GM19455 (cell line): Measurements from ENCODE around the gene GSKIP.

Experiments
- ATAC-seq: cut with Tn5 transposase; IDR thresholded peaks from one replicate; pipeline ENCODE4 v1.9.1; 2021; ENCODE audit not compliant: unreplicated experiment

GSKIP gene

DNA sequence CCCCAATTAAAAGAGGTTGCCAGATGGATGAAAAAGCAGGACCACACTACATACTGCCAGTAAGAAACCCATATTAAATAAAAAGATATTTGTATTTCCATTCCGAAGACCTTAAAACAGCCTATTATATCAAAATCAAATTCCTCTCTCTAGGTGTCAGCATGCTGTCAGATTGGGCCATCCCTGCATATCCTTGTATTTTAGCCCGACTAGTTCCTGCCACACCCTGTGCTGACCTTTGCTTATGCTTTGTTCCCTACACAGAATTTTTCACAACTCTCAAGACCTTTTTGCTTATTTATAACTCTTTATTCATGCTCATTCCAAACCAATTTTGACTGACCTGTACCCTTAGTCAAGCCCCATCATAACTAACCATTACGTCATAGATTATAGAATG is 12.8 kb downstream of the GSKIP start:
- no peak for ATAC-seq

DNA sequence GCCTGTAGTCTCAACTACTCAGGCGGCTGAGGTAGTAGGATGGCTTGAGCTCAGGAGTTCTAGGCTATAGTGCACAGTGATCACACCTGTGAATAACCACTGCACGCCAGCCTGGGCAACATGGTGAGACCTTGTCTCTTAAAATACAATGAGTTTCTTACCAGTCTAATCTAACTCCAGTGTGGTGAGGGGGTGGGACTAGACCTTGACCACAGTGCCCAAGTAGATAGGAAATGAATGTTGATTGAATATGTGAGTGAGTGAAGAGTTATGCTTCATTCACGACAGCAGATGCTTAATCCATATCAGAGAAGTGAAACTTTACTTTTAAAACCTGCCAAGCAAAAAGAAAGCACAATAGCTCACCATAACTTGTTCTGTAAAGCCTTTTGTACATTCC is 17.4 kb downstream of the GSKIP start:
- peak; percentile 65 for ATAC-seq

DNA sequence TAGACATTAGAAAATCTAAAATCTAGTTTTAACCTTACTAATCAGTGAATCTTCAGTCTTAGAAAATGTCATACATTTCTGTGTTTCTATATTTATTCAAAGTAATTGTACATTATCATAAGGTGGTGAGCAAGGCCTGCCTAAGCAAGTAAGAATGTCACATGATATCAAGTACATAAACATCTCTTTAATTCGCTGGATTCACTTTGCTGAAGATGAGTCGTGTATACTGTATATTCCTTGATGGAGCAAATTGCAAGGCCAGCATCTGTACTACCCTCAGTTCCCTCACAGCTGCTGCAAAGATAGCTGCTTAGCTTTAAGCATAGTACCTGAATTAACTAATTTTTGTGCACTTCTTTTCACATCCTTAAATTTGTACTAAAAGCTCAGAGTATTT is 20.1 kb downstream of the GSKIP start:
- ATAC-seq: no peak

DNA sequence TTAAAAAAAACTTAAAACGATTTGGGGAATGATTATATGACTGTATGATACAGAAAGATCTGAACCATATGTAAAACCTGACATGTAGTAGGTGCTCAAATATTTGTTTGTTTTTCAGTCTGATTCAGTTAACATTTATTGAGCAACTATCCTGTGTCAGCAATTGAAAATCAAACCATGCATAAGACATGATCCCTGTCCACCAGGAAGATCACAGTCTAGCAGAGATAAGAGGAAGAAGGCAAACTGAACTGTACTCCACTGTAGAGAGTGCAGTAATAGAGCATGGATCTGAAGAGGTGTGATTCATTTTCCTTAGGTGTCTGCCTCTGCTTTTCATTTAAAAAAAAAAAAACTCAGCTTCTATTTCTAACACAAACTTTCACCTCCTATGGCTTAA is 20.7 kb downstream of the GSKIP start:
- no peak for ATAC-seq

DNA sequence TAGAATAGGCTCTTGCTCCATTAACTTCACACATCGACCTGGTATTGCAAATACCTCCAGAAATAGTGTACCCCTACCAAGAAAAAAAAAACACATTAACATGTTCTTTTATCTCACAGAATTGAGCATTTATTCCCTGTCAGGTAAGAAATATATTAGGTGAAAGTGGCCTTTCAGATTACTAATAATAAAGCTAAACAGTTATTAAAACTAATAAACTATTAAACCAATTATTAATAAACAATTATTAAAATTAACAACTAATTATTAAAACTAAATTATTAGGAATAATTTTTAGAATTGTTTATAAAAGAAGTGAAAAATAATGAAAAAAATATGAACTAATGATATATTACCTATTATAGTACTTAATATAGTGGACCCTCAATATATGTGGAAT is 21.4 kb downstream of the GSKIP start:
- ATAC-seq: no peak

DNA sequence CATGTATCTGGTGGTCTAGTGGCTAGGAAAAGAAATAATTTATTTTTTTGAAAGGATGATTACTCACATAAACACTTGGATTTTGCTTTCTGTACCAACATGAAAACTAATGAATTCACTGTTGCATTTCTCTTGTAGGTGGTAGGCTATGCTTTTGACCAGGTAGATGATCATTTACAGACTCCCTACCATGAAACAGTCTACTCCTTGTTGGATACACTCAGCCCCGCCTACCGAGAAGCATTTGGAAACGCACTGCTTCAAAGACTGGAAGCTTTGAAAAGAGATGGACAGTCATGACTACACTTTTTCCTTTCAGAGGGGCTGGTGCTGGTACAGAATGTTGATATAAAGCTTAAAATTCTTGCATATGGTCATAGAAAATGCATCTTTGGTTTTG is 22.1 kb downstream of the GSKIP start:
- no peak for ATAC-seq

DNA sequence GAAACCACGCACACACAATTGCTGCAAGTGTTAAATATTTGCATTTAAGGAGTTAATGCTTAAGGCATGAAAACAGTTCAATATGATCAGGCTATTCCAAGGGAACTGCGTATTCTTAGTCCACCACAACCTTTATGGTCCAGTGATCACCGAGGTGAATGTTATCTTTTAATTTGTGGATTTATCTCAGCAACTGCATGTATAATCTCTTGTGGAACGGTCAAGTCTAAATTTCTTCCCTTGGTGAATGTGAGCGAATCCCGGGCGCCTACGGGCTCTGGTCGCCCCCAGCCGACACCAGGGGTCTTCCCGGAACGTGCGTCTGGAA is 27.6 kb downstream of the GSKIP start:
- ATAC-seq: no peak

DNA sequence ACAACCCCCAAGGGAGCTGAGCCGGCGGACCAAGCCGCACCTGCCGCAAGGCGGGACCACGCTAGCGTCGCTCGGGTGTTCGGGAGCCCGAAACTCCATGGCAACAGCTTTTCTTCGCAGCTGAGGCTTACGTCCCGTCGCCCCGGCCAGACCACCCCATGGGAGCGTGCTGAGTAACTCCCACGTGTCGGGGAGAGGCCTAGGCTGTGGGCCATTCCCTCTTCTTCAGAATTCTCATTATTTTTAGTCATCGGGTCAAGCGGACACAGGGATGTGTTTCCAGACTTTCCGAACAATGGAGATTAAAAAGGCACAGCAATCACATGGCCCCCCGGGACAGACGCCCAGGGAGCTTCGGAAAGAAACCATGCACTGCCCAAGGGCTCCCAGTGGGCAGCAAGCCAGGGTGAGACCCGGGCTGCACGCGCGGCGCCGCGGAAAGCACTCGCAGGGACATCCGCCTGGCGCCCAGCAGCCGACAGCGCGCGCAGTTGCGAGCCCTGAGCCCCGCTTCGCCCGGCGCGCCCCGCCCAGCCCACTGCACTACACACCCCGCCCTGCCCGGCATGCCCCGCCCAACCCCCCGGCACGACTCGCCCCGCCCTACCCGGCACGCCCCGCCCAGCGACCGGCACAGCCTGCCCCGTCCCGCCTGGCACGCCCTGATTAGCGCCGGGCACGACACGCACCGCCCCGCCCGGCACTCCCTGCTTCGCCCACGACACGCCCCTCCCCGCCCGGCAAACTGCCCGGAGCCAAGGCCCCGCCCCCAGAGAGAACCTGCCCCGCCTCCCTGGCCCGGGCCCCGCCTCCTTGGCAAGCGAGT is 28.2 kb downstream of the GSKIP start:
- ATAC-seq: peak; percentile 89

DNA sequence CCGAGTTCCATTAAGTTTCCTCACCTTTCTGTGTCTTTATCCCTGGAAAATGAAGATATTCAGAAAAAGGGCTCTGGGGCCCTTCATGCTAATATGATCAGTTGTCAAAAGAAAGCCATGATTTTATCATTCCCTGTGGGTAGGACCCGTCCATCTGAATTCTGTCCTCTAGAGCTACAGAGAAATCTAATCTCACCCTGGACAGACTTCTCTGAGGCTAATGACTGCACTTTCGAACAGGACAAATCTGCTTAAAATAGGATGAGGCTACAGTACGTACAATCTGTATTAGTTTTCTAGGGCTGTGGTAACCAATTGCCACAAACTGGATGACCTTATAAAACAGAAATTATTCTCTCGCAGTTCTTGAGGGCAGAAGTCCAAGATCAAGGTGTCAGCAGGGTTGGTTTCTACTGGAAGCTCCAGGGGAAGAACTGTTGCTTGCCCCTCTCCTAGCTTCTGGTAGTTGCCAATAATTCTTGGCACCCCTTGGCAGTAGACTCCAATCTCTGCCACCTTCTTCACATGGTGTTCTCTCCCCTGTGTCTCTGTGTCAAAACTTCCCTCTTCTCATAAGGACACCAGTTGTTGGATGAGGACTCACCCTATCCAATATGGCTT is 29.9 kb downstream of the GSKIP start:
- ATAC-seq: no peak

DNA sequence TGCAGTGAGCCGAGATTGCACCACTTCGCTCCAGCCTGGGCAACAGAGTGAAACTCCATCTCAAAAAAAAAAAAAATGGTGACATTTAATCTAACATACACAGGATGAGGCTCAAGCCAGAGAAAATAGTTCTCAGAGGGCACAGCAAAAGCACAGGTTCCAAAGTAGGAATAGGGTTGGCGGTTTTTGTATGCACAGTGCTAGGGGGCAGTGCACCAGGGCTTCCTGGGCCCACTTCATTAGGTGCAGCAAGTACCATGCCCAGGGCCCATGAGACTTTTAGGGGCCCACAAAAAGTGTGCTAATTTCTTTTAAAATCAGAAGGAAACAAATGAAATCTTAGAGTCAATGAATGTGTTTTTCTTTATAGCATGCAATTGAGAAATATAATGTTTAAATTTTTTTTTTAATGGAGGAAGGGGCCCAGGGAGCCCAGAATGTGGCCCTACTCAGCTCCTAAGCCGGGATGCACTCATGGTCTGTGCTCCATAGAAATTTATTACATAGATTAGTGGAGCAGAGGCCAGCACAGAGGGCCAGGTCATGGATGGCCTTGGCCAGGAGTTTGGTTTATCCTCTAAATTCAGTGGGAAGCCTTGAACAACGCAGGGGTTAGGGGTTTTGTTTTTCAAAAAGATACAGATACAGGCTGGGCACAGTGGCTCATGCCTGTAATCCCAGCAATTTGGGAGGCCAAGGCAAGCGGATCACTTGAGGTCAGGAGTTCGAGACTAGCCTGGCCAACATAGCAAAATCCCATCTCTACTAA is 30.9 kb downstream of the GSKIP start:
- no peak for ATAC-seq

DNA sequence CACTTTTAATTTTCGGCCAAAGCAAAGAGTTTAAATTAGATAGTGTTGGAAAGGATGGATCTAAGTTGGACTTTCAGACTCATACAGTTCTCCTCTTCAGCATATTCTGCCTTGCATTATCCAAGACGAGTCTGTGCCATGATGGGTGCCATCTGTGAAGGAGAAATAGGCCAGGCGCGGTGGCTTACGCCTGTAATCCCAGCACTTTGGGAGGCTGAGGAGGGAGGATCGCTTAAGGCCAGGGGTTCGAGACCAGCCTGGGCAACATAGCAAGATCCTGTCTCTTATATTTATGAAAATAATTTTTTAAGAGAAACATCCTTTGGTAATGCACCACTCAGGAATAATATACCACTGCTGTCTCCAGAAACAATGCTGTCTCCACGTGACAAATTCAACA is 35.1 kb downstream of the GSKIP start:
- ATAC-seq: no peak

DNA sequence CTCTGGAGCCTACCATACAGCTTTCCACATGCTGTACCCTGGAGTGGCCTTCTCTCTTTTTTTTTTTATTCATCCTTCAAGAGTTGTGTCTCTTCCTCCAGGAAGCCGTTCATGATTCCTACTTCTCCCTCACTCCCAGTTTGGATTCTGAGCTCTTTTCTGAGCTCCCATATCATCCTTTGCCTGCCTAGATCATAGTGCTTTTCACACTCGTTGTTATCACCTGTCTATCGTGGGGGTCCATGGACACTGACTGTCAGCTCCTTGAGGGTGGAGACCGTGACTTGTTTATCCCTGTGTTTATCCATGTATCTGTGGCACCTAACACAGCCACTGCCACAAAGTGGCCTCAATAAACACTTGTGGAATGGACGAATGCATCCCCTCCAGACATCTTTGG is 35.6 kb downstream of the GSKIP start:
- no peak for ATAC-seq

DNA sequence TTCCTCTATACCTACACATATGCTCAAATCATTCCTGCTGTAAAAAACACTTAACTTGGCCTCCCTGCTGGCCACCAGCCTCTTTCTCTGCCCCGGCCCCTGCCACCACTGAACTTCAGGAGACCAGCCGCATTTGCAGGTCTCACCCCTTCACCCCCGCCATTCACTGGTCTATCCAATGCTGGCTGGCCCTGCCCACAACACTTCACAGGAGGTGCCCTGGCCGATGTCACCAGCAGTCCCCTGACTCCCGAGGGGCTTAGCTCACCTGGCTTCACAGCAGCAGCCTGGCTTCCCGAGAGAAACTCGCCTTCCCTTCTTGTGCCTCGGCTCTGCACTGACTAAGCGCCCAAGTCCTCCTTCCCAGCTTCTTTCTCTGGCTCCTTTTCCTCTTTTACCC is 36.1 kb downstream of the GSKIP start:
- ATAC-seq: no peak

DNA sequence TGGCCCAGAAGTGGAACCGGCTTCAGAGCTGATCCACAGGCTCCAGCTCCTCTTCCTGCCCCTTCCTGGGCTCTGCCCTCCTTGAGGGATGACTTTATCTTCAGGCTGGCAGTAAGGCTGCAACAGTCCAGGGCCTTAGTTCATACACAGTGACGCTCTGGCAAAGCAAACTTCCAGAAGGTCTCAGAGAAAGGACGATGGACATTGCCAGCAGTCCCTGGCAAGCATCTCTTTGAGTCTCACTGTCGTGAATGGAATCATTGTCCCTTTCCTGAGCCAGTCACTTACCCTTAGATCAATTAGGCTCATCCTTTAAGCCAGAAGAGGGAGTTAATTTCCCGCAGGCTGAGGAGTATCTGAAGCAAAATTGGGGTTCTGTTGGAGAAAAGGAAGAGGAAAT is 37.2 kb downstream of the GSKIP start:
- no peak for ATAC-seq

DNA sequence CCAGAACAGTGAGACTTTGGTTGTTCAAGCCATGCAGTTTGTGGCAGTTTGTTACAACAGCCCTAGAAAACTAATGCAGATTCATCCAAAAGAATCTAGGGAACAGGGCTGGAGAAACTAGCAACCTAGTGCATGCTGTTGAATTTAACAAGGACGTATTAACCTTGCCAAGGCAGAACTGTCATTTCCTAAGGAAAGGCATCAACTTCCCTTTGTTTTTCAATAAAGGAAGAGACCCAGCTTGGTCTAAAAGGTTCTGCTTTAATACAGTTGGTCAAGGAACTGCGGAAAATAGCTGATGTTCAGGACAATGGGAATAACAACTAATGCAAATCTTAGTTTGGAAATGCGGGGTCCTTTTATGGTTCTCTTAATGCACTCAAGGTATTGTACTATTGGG is 40.1 kb downstream of the GSKIP start:
- no peak for ATAC-seq

DNA sequence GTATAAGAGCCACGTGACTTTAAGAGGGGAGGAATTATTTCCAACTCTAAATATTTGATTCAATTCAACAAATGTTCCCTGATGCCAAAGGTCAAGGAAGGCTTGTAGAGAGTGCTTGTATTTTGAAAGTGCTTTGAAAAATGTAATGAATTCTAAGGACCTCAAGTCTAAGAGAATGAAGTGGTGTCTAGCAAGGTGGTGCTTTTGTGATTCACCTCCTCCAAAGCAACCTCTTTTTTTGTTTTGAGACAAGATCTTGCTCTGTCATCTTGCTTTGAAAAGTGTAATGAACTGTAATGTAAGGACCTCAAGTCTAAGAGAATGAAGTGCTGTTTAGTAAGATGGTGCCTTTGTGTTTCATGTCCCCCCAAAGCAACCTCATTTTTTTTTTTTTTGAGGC is 42.4 kb downstream of the GSKIP start:
- no peak for ATAC-seq

DNA sequence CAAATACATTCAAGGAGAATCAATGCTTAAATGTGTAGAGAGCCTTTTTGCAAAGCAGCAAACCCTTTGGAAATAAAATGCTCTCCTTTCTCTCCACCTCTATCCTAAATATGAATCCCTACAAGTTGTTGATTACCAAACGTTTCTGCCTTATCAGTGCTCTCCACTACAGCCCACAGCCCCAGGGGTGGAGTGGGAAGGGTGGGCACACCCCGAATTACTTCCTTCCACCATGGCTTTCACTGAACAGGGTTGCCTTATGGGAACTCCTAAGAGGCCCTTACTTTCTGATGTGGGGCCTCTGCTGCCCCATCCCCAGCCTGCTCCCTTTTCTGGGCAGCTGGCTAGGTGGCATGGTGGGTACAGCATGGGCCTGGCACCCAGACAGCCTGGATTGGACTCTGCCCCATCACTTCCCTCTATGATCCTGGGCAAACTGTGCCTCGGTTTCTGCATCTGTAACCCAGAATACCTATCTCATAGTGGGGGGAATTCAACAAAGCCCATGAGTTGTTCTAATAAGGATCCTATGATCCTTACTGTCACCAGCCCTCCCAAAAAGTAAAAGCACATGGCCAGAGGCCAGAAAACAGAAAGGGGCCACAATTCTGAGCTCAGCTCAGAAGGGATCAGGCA is 44.7 kb downstream of the GSKIP start:
- no peak for ATAC-seq

DNA sequence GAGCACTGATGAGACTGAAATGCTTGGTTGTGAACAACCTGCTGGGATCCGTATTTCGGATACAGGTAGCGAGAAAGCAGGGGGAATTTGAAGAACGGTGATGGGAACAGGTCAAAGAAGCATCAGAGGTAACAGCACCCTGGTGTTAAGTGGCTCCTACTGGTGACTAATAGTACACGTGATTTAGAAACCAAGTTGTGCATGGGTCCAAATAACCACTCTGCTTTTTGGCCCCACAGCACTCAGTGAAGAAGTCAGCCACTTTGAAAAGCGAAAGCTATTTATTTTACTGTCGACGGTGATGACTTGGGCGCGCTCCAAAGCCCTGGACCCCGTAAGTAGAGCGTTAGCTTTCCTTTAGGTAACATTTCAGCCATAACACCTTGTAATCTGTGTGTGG is 45.3 kb downstream of the GSKIP start:
- no peak for ATAC-seq

DNA sequence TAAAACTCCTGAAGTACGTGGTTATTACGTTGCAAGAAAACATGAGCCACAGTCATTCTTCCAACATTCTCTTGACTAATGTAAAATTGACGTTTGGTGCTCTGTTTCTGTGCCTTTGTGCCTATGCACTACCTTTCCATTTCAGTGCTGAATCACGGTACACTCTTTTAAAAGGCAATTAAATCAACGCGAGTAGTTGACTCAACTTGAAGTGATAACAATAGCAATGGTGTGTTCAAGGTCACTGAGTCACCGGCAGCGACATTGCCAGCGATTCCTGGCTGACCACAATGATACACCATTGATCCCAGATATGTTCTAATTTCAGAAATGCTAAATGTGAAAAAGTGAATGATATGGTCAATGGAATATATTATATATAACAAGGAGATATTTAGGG is 46.4 kb downstream of the GSKIP start:
- ATAC-seq: no peak

DNA sequence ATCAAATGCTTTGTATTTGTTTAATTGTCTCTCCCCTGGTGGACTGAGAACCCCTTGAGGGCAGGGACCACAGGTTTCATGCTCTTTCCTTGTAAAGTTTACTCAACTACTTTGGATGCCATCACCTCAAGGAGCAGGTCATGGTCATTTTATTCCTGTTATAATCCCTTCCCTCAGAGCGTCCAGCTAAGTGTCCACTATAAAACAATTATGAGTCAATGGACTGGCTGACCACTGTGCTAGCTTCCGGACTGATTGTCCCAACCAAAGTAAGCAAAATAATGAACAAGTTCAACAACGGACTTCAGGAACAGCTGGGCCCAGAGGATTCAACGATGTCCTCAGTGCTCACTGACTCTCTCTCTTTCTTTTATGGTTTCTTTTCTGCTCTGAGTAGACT is 46.8 kb downstream of the GSKIP start:
- ATAC-seq: no peak

DNA sequence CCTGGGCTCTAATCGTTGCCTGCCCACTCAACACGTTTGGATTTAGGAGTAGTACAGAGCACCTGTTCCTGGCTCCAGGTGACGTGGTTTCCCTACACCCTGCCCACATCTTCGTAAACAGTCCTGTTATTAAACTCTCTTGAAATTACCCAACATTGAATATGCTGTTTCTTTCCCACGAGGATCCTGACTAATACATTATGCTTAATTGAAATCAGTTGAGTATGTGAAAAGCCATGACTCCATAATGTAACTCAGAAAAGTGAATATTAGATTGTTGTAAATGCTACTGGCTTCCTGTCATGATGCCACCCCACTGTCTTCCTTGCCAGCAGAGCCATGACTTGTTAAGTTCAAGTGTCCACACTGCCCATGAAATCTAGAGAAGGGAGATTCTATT is 50.2 kb downstream of the GSKIP start:
- ATAC-seq: no peak

DNA sequence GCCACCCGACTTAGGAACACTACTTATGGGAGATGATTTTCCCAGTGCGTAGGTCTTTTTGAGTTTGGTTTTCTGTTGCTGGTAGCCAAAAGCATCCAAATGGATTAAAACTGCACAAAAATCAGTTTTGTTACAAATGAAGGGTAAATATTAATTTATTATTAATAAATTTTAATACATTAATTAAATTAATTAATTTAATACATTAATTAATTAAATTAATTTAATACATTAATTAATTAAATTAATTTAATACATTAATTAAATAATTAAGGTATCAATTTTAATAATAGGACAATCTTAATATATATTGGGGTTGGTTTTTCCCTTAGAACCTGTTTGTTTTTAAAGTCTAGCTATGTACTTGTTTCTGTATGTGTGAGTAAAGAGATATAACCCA is 52.2 kb downstream of the GSKIP start:
- no peak for ATAC-seq
